HL-60 (cell line): Measurements from ENCODE around the gene UNC45A.

Source experiments
- CTCF ChIP-seq: IDR thresholded peaks from one replicate; pipeline ENCODE4 v1.5.1; 2011; ENCODE audit warnings: low read length, control low read depth, inconsistent platforms; ENCODE audit not compliant: insufficient read depth
- GABPA ChIP-seq: IDR thresholded peaks from 2 replicates; pipeline ENCODE4 v1.6.1; 2012; ENCODE audit warnings: low read depth

- TF ChIP-seq CTCF, result no peak
- TF ChIP-seq GABPA, result no peak
Observed at GRCh38 chr15:90979582-90979981, 44.5 kb downstream of the UNC45A start.
